HCT116 (cell line): Measurements from ENCODE around the gene NXT1. TPM values are rescaled to one million over a fixed set of nuclear protein-coding genes. Genes with fewer than 3 reads are reported as not detected.

Source experiments
- ATAC-seq: fragments of 200-7000 bp; cut with Tn5 transposase; 2 replicates; pipeline ENCODE4 v1.9.1; 2020; ENCODE audit warnings: mild to moderate bottlenecking, moderate library complexity
- BruUV-seq: library from RNA; stranded (reverse); fragments of 400-500 nt; replicated peaks from 2 replicates; lab custom pipeline; 2021; lab: Mats Ljungman, UMichigan
- CTCF ChIA-PET: fragments of 300-600 bp; sonication (Branson Sonifier 250); formaldehyde crosslinking; loops from one replicate; lab custom pipeline; 2021; ENCODE audit warnings: antibody characterized with exemption; lab: Charles Lee
- POLR2A ChIA-PET: fragments of 300-600, 350-600 bp; sonication (Branson Sonifier 250); formaldehyde crosslinking; loops from one replicate; lab custom pipeline; 2021; ENCODE audit warnings: antibody characterized with exemption; lab: Charles Lee
- RAD21 ChIA-PET, 2 experiments: fragments of 300-600 bp; sonication (Branson Sonifier 250); formaldehyde crosslinking; loops; one replicate each; lab custom pipeline; 2023; ENCODE audit warnings: low total read pairs in 2 of 2; ENCODE audit not compliant: uncharacterized antibody in 2 of 2, unreplicated experiment in 2 of 2, low non-redundant PET in 1 of 2; lab: Charles Lee
- DNase-seq: peaks from one replicate; pipeline ENCODE4 v3.0.0-alpha.2; 2010; ENCODE audit warnings: low read depth, low spot score
- H2AFZ ChIP-seq: fragments of 200-600 bp; shearing (Covaris generic), sonication (generic); 2 replicates; pipeline ENCODE4 v1.6.1; 2017; ENCODE audit warnings: low read depth, mixed run types, mixed read lengths, antibody characterized with exemption, low read length; ENCODE audit not compliant: poor library complexity, severe bottlenecking
- H3K27ac ChIP-seq: 2 replicates; pipeline ENCODE4 v1.5.1; 2012; ENCODE audit warnings: low read depth, low read length
- H3K27me3 ChIP-seq: fragments of 200-600 bp; sonication (generic); 2 replicates; pipeline ENCODE4 v1.6.1; 2016; ENCODE audit warnings: mixed run types, low read length, mixed read lengths; ENCODE audit not compliant: insufficient read depth
- H3K36me3 ChIP-seq, 2 experiments: fragments of 200-500 bp in 1 of 2; fragments of 200-600 bp in 1 of 2; sonication (Bioruptor generic) in 1 of 2; sonication (generic) in 1 of 2; 2 replicates each; pipeline versions ENCODE4 v1.5.1 to v1.6.1; 2014 to 2016; ENCODE audit warnings: low read length in 2 of 2, inconsistent platforms in 1 of 2, mixed read lengths in 1 of 2, mixed run types in 1 of 2; ENCODE audit not compliant: insufficient read depth in 2 of 2, control insufficient read depth in 1 of 2
- H3K4me1 ChIP-seq, 2 experiments: fragments of 200-600 bp in 1 of 2; sonication (generic) in 1 of 2; 2 replicates each; pipeline versions ENCODE4 v1.5.1 to v1.6.1; 2012 to 2017; ENCODE audit warnings: low read length in 2 of 2, inconsistent platforms in 1 of 2, mild to moderate bottlenecking in 1 of 2, mixed read lengths in 1 of 2, mixed run types in 1 of 2, moderate library complexity in 1 of 2; ENCODE audit not compliant: insufficient read depth in 2 of 2, control insufficient read depth in 1 of 2
- H3K4me2 ChIP-seq: fragments of 200-600 bp; sonication (generic); 2 replicates; pipeline ENCODE4 v1.6.1; 2017; ENCODE audit warnings: mixed run types, low read length, mixed read lengths
- H3K4me3 ChIP-seq, 2 experiments: fragments of 200-600 bp in 1 of 2; sonication (generic) in 1 of 2; replicated peaks in 1 of 2; 2 replicates each; pipeline ENCODE4 v1.5.1; 2011 to 2016; ENCODE audit warnings: low read length in 2 of 2, control low read depth in 1 of 2, low read depth in 1 of 2, mild to moderate bottlenecking in 1 of 2, mixed read lengths in 1 of 2, mixed run types in 1 of 2
- H3K79me2 ChIP-seq: fragments of 200-600 bp; sonication (generic); 2 replicates; pipeline ENCODE4 v1.6.1; 2017; ENCODE audit warnings: mild to moderate bottlenecking, mixed run types, low read length, moderate library complexity, mixed read lengths; ENCODE audit not compliant: insufficient read depth
- H3K9ac ChIP-seq: fragments of 200-600 bp; sonication (generic); 2 replicates; pipeline ENCODE4 v1.6.1; 2016; ENCODE audit warnings: low read length, mixed read lengths
- H3K9me2 ChIP-seq: fragments of 200-600 bp; sonication (generic), shearing (Covaris generic); 2 replicates; pipeline ENCODE4 v1.6.1; 2017; ENCODE audit warnings: mixed run types, mild to moderate bottlenecking, moderate library complexity; ENCODE audit not compliant: insufficient read depth
- H3K9me3 ChIP-seq, 2 experiments: fragments of 200-500 bp in 1 of 2; fragments of 200-600 bp in 1 of 2; sonication (Bioruptor generic) in 1 of 2; sonication (generic) in 1 of 2; 2 replicates each; pipeline ENCODE4 v1.6.1; 2014 to 2017; ENCODE audit warnings: low read length in 2 of 2, mixed read lengths in 2 of 2, inconsistent platforms in 1 of 2, low read depth in 1 of 2, mild to moderate bottlenecking in 1 of 2, mixed run types in 1 of 2, moderate library complexity in 1 of 2; ENCODE audit not compliant: control insufficient read depth in 1 of 2, insufficient read depth in 1 of 2
- H4K20me1 ChIP-seq: fragments of 200-600 bp; sonication (generic), shearing (Covaris generic); 2 replicates; pipeline ENCODE4 v1.6.1; 2017; ENCODE audit warnings: mixed run types, mild to moderate bottlenecking, moderate library complexity; ENCODE audit not compliant: insufficient read depth
- CTCF ChIP-seq, 3 experiments: fragments of 200-600 bp in 1 of 3; sonication (generic) in 1 of 3; IDR thresholded peaks in 2 of 3; conservative IDR thresholded peaks in 1 of 3; 2 replicates each; pipeline ENCODE4 v1.5.1; 2012 to 2017; ENCODE audit warnings: low read depth in 2 of 3, low read length in 2 of 3, antibody characterized with exemption in 1 of 3, borderline replicate concordance in 1 of 3, control low read depth in 1 of 3, mild to moderate bottlenecking in 1 of 3, mixed read lengths in 1 of 3, mixed run types in 1 of 3, moderate library complexity in 1 of 3; ENCODE audit not compliant: insufficient read depth in 1 of 3
- EZH2 ChIP-seq: fragments of 200-600 bp; sonication (generic); IDR thresholded peaks from 2 replicates; pipeline ENCODE4 v1.6.1; 2017; ENCODE audit warnings: antibody characterized with exemption, mixed run types
- MAX ChIP-seq: IDR thresholded peaks from 2 replicates; pipeline ENCODE4 v1.6.1; 2012
- SIN3A ChIP-seq: IDR thresholded peaks from 2 replicates; pipeline ENCODE4 v1.6.1; 2012; ENCODE audit warnings: low read depth
- SP1 ChIP-seq: IDR thresholded peaks from 2 replicates; pipeline ENCODE4 v1.6.1; 2012; ENCODE audit warnings: low read depth
- ZFX ChIP-seq: fragments of 450-650 bp; IDR thresholded peaks from 2 replicates; pipeline ENCODE4 v1.6.1; 2017
- intact Hi-C: fragments of 100-400 bp; cut with micrococcal nuclease; formaldehyde crosslinking; loops from 2 replicates; pipeline ENCODE4 v1.10.0; 2022
- total RNA-seq: library from RNA; stranded (reverse); gene quantifications from one replicate; pipeline ENCODE4 v1.2.1, GENCODE V29; 2021; ENCODE audit not compliant: unreplicated experiment

Gene NXT1
- total RNA-seq, 1 experiment from 2014 or later: 29.9 TPM

- no peak for TF ChIP-seq CTCF (IDR thresholded peaks at IDR 0.05 in 2 of 3, conservative IDR thresholded peaks at IDR 0.05 in 1 of 3; ENCODE audit: borderline replicate concordance in 1 of 3, insufficient read depth in 1 of 3, low read depth in 2 of 3, low read length in 2 of 3)
- no peak for TF ChIP-seq EZH2
- TF ChIP-seq, all 23 proteins: peak for 14
These were observed 11.1 kb downstream of the NXT1 start, which contains the start of gene GZF1 (continued) for GRCh38 chr20:23361476-23362391.

GRCh38 chr20:23362392-23363256 is 12.0 kb downstream of the NXT1 start:
- TF ChIP-seq SIN3A (peak; percentile 18; the same call in 1 of the 2 replicates), ZFX (peak; percentile 54), SP1 (no peak), MAX (no peak)
- ChIA-PET CTCF (no interaction called here), RAD21 (no interaction called here), POLR2A (no interaction called here)
- Histone ChIP-seq H2AFZ (no peak overlapping the region), H3K79me2 (peaks cover 54% of the 10 kb centered on the region), H3K36me3 (peaks cover 3 to 8% of the 10 kb centered on the region in 2 experiments; a peak in 1 of 4 replicates), H3K9me2 (no peaks in the 10 kb centered on the region), H3K4me3 (peak overlapping the region; percentile 79 to 82), H3K27ac (peak overlapping the region; percentile 63), H3K9me3 (no peaks in the 10 kb centered on the region), H3K9ac (peak overlapping the region; percentile 96), H3K4me2 (peak overlapping the region; percentile 95), H3K27me3 (no peaks in the 10 kb centered on the region), H3K4me1 (peaks cover 20 to 34% of the 10 kb centered on the region in 2 experiments), H4K20me1 (no peaks in the 10 kb centered on the region; the same call in 1 of the 2 replicates)
- BruUV-seq: TSS peak; percentile 45
- DNase-seq (no peak), ATAC-seq (peak; percentile 28)
- intact Hi-C loops: loop anchor here (10.0 kb wide), 1 partner anchor 52 kb away; no protein-coding TSS in a partner anchor
